Astrocyte (in vitro differentiated cells and primary cell): Measurements from ENCODE around the gene UNCX. TPM values are rescaled to one million over a fixed set of nuclear protein-coding genes. Genes with fewer than 3 reads are reported as not detected.

Experiments
- DNase-seq: peaks from one replicate; pipeline ENCODE4 v3.0.0-alpha.2; 2010; ENCODE audit warnings: low read depth
- FAIRE-seq: peaks from 2 replicates; lab custom pipeline; 2011; peaks lifted over from hg19 to GRCh38; lab: Jason Lieb, UNC
- H2AFZ ChIP-seq: 2 replicates; pipeline ENCODE4 v1.6.0; 2012; ENCODE audit warnings: low read depth, low read length, inconsistent platforms
- H3K27ac ChIP-seq: 2 replicates; pipeline ENCODE4 v1.5.1; 2011; ENCODE audit warnings: low read depth, low read length, inconsistent platforms
- H3K27me3 ChIP-seq: 2 replicates; pipeline ENCODE4 v1.6.0; 2011; ENCODE audit warnings: low read length, inconsistent platforms; ENCODE audit not compliant: insufficient read depth
- H3K36me3 ChIP-seq: 2 replicates; pipeline ENCODE4 v1.5.1; 2011; ENCODE audit warnings: low read length, inconsistent platforms; ENCODE audit not compliant: insufficient read depth
- H3K4me1 ChIP-seq: 2 replicates; pipeline ENCODE4 v1.5.1; 2011; ENCODE audit warnings: low read length, inconsistent platforms; ENCODE audit not compliant: insufficient read depth
- H3K4me2 ChIP-seq: 2 replicates; pipeline ENCODE4 v1.6.0; 2012; ENCODE audit warnings: low read length, inconsistent platforms
- H3K4me3 ChIP-seq: 2 replicates; pipeline ENCODE4 v1.5.1; 2011; ENCODE audit warnings: low read depth, mild to moderate bottlenecking, low read length, inconsistent platforms; ENCODE audit not compliant: insufficient read depth
- H3K79me2 ChIP-seq: 2 replicates; pipeline ENCODE4 v1.6.0; 2012; ENCODE audit warnings: mild to moderate bottlenecking, low read length, inconsistent platforms; ENCODE audit not compliant: insufficient read depth
- H3K9ac ChIP-seq: 2 replicates; pipeline ENCODE4 v1.6.0; 2012; ENCODE audit warnings: mild to moderate bottlenecking, low read length, inconsistent platforms
- H3K9me3 ChIP-seq: 2 replicates; pipeline ENCODE4 v1.5.1; 2012; ENCODE audit warnings: low read depth, mild to moderate bottlenecking, low read length, inconsistent platforms; ENCODE audit not compliant: insufficient read depth
- H4K20me1 ChIP-seq: 2 replicates; pipeline ENCODE4 v1.6.0; 2012; ENCODE audit warnings: low read length, inconsistent platforms; ENCODE audit not compliant: insufficient read depth
- H3K27ac Mint-ChIP-seq: one replicate; pipeline ENCODE4 v1.8.0; 2021; ENCODE audit warnings: mild to moderate bottlenecking, mixed read lengths; ENCODE audit not compliant: unreplicated experiment
- H3K27me3 Mint-ChIP-seq: one replicate; pipeline ENCODE4 v1.8.0; 2021; ENCODE audit warnings: low read depth, mixed read lengths; ENCODE audit not compliant: unreplicated experiment
- H3K36me3 Mint-ChIP-seq: one replicate; pipeline ENCODE4 v1.8.0; 2021; ENCODE audit warnings: low read depth, mixed read lengths; ENCODE audit not compliant: unreplicated experiment
- H3K4me1 Mint-ChIP-seq: one replicate; pipeline ENCODE4 v1.8.0; 2021; ENCODE audit warnings: low read depth, mixed read lengths; ENCODE audit not compliant: unreplicated experiment
- H3K4me3 Mint-ChIP-seq: one replicate; pipeline ENCODE4 v1.8.0; 2021; ENCODE audit warnings: mild to moderate bottlenecking, moderate library complexity, mixed read lengths; ENCODE audit not compliant: unreplicated experiment
- H3K9me3 Mint-ChIP-seq: one replicate; pipeline ENCODE4 v1.8.0; 2021; ENCODE audit warnings: mild to moderate bottlenecking, mixed read lengths; ENCODE audit not compliant: unreplicated experiment
- CTCF ChIP-seq: IDR thresholded peaks from 2 replicates; pipeline ENCODE4 v1.5.1; 2011; ENCODE audit warnings: low read depth, mild to moderate bottlenecking, inconsistent platforms, low read length, moderate library complexity; ENCODE audit not compliant: insufficient read depth
- EZH2 ChIP-seq: IDR thresholded peaks from 2 replicates; pipeline ENCODE4 v1.6.1; 2012; ENCODE audit warnings: mild to moderate bottlenecking, low read length, inconsistent platforms; ENCODE audit not compliant: insufficient read depth
- total RNA-seq: library from RNA; stranded (reverse); gene quantifications from 2 replicates; pipeline ENCODE4 v1.2.1, GENCODE V29; 2021

The UNCX gene
- total RNA-seq, 1 donor from 2014 or later: not detected

DNA sequence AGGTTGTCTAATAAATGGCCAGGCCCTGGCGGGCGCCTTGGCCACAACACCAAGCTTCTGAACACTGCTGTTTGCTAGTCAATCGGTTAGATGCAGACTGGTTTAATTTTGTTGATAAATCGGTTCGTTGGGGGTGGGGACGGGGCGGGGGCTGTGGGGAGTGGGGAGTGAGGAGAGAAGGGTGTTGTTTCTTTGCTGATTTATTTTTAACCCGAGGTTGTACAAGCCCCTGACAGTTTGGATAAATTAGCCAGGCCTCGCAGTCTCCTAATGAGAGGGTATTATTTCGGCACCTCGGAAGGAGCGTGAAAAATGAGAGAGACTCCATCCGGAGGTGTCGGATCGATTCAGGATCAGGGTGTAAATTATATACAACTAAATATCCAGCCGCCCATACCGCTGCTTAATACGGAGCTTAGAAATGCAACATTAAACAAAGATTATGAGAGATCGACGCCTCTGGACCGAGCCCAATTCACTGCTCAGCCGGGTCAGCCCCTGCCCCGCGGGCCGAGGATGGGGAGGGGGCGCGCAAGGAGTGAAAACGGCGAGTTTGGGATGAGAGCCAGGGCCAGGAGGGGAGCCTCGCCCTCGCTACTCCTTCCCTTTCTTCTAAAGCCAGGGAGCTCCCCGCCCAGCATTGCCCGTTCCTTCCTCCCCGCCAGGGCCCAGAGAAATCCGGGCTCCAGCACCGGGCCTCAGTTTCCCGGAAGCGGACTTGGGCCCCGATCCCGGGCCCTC lies 8.0 kb downstream of the UNCX start:
- Mint-ChIP-seq H3K9me3 (peaks cover 20% of the 10 kb centered on the region), H3K27me3 (peaks cover 61% of the 10 kb centered on the region), H3K4me3 (no peak overlapping the region), H3K36me3 (no peaks in the 10 kb centered on the region), H3K27ac (peak overlapping the region; percentile 78), H3K4me1 (no peaks in the 10 kb centered on the region)
- H3K27ac ChIP-seq: no peak overlapping the region
- H2AFZ ChIP-seq: no peak overlapping the region
- H3K4me3 ChIP-seq: no peak overlapping the region
- H3K36me3 ChIP-seq: no peaks in the 10 kb centered on the region
- DNase-seq: no peak
- H3K9ac ChIP-seq: no peak overlapping the region
- no peaks in the 10 kb centered on the region for H3K79me2 ChIP-seq
- H4K20me1 ChIP-seq: peaks cover 27% of the 10 kb centered on the region
- peaks cover 78% of the 10 kb centered on the region for H3K27me3 ChIP-seq
- no peak for FAIRE-seq
- TF ChIP-seq CTCF: no peak
- peak; percentile 91 for TF ChIP-seq EZH2
- no peak overlapping the region for H3K4me2 ChIP-seq
- no peaks in the 10 kb centered on the region for H3K4me1 ChIP-seq
- peaks cover 6% of the 10 kb centered on the region for H3K9me3 ChIP-seq

DNA sequence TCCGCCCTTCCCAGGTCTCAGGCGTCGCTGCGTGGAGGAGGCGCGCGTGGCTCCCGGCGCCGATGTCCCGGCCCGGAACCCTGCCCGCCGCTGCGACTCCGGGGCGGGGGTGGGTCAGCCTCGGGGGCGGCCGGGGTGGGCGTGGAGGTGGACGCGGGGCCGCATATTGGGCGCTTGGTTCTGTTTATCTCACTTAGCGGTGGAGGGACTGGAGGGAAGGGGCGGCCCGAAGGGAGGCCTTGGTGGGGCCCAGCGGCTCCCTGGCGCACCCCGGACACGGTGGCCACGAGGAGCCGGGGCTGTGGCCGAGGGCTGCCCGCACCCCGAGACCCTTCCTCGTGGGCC lies 8.6 kb downstream of the UNCX start:
- Histone ChIP-seq H3K9me3 (peaks cover 7% of the 10 kb centered on the region), H3K4me3 (no peak overlapping the region), H3K4me1 (no peaks in the 10 kb centered on the region), H3K4me2 (no peak overlapping the region), H3K27me3 (peaks cover 83% of the 10 kb centered on the region), H2AFZ (no peak overlapping the region), H3K9ac (no peak overlapping the region), H3K27ac (no peak overlapping the region), H3K79me2 (no peaks in the 10 kb centered on the region), H4K20me1 (peaks cover 28% of the 10 kb centered on the region), H3K36me3 (no peaks in the 10 kb centered on the region)
- DNase-seq (no peak), FAIRE-seq (no peak)
- H3K27me3 Mint-ChIP-seq: peaks cover 66% of the 10 kb centered on the region
- H3K4me3 Mint-ChIP-seq: no peak overlapping the region
- H3K27ac Mint-ChIP-seq: no peak overlapping the region
- H3K36me3 Mint-ChIP-seq: peaks cover 2% of the 10 kb centered on the region
- peak; percentile 90 for TF ChIP-seq EZH2
- no peak for TF ChIP-seq CTCF
- no peaks in the 10 kb centered on the region for H3K4me1 Mint-ChIP-seq
- H3K9me3 Mint-ChIP-seq: peaks cover 23% of the 10 kb centered on the region

DNA sequence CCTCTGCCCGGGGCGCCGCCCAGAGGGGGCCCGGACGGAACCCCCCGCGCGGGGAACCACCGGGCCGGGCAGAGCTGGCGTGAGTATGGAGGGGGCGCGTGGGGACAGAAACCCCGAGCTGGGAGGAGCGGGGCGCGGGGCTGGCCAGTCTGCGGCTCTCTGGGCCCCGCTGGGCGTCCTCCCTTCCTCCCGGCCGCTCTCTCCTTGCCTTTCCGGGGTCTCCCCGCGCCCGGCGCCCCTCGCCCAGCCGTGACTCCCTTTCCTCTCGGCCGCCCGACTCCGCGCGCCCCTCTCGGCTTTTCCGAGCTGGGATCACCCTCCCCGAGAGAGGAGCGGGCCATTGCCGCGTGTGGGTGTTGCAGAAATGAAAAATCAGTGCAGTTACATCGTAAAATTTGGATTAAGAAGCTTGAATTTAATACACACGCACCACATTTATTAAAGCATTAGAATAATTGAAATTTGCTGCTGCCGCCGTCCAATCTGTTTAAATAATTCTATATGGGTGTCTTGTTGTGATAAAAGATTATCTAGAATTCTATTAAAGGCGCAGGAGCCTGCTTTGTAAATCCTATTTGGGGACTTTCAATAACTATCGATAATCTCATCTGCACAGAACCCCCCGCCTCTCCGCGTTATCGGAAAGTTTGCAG lies 9.1 kb downstream of the UNCX start:
- TF ChIP-seq CTCF (no peak), EZH2 (peak; percentile 20)
- H3K9ac ChIP-seq: no peak overlapping the region
- H3K36me3 Mint-ChIP-seq: peaks cover 2% of the 10 kb centered on the region
- H3K4me3 ChIP-seq: no peak overlapping the region
- no peak overlapping the region for H3K4me3 Mint-ChIP-seq
- H3K9me3 ChIP-seq: peaks cover 7% of the 10 kb centered on the region
- DNase-seq (no peak), FAIRE-seq (no peak)
- no peaks in the 10 kb centered on the region for H3K79me2 ChIP-seq
- no peaks in the 10 kb centered on the region for H3K4me1 ChIP-seq
- no peak overlapping the region for H3K27ac Mint-ChIP-seq
- H3K27me3 Mint-ChIP-seq: peaks cover 68% of the 10 kb centered on the region
- H3K4me2 ChIP-seq: no peak overlapping the region
- no peak overlapping the region for H3K27ac ChIP-seq
- no peak overlapping the region for H2AFZ ChIP-seq
- H3K36me3 ChIP-seq: no peaks in the 10 kb centered on the region
- H4K20me1 ChIP-seq: peaks cover 28% of the 10 kb centered on the region
- H3K9me3 Mint-ChIP-seq: peaks cover 23% of the 10 kb centered on the region
- H3K27me3 ChIP-seq: peaks cover 88% of the 10 kb centered on the region
- H3K4me1 Mint-ChIP-seq: no peaks in the 10 kb centered on the region
